A673 (cell line): ENCODE data around the gene TMEM163. TPM values are rescaled to one million over a fixed set of nuclear protein-coding genes. Genes with fewer than 3 reads are reported as not detected.

Experiments used
- BruUV-seq: library from RNA; stranded (reverse); fragments of 400-500 nt; replicated peaks from 2 replicates; lab custom pipeline; 2021; lab: Mats Ljungman, UMichigan
- CTCF ChIA-PET: fragments of 300-600 bp; sonication (Branson Sonifier 250); formaldehyde crosslinking; loops from one replicate; lab custom pipeline; 2022; ENCODE audit warnings: antibody characterized with exemption; lab: Charles Lee
- POLR2A ChIA-PET: fragments of 300-600 bp; sonication (Branson Sonifier 250); formaldehyde crosslinking; loops from one replicate; lab custom pipeline; 2022; ENCODE audit warnings: antibody characterized with exemption; ENCODE audit not compliant: low non-redundant PET; lab: Charles Lee
- DNase-seq: peaks from one replicate; pipeline ENCODE4 v3.0.0-alpha.2; 2015; ENCODE audit warnings: low spot score
- H3K27ac ChIP-seq: fragments of 200-600 bp; sonication (generic); 2 replicates; pipeline ENCODE4 v1.5.1; 2016; ENCODE audit warnings: mixed run types, low read depth, mild to moderate bottlenecking, mixed read lengths, antibody characterized with exemption, low read length; ENCODE audit not compliant: poor library complexity, severe bottlenecking
- H3K27me3 ChIP-seq: fragments of 200-600 bp; sonication (generic); replicated peaks from 2 replicates; pipeline ENCODE4 v1.6.1; 2017; ENCODE audit warnings: mixed run types, low read depth, mild to moderate bottlenecking, mixed read lengths, antibody characterized with exemption, low read length; ENCODE audit not compliant: insufficient read depth, poor library complexity
- H3K36me3 ChIP-seq: fragments of 200-600 bp; sonication (generic); 2 replicates; pipeline ENCODE4 v1.6.1; 2016; ENCODE audit warnings: mixed run types, mild to moderate bottlenecking, mixed read lengths, antibody characterized with exemption, low read length; ENCODE audit not compliant: insufficient read depth, poor library complexity, severe bottlenecking
- H3K4me1 ChIP-seq: fragments of 200-600 bp; sonication (generic); 2 replicates; pipeline ENCODE4 v1.6.1; 2017; ENCODE audit warnings: mixed run types, mild to moderate bottlenecking, mixed read lengths, antibody characterized with exemption, low read length; ENCODE audit not compliant: insufficient read depth, poor library complexity, severe bottlenecking
- H3K4me3 ChIP-seq: fragments of 200-600 bp; sonication (generic); 2 replicates; pipeline ENCODE4 v1.5.1; 2016; ENCODE audit warnings: low read depth, mixed run types, mild to moderate bottlenecking, mixed read lengths, low read length; ENCODE audit not compliant: poor library complexity, severe bottlenecking
- H3K9me3 ChIP-seq: fragments of 200-600 bp; sonication (generic); 2 replicates; pipeline ENCODE4 v1.6.1; 2016; ENCODE audit warnings: mixed run types, low read depth, mild to moderate bottlenecking, mixed read lengths, antibody characterized with exemption, low read length; ENCODE audit not compliant: poor library complexity, severe bottlenecking
- EZH2 ChIP-seq: fragments of 200-600 bp; sonication (generic); IDR thresholded peaks from 2 replicates; pipeline ENCODE4 v1.6.1; 2017; ENCODE audit warnings: borderline replicate concordance, low read depth, mild to moderate bottlenecking, mixed read lengths, antibody characterized with exemption, low read length; ENCODE audit not compliant: poor library complexity, severe bottlenecking
- intact Hi-C: fragments of 100-400 bp; cut with micrococcal nuclease; formaldehyde crosslinking; loops from one replicate; pipeline ENCODE4 v1.10.0; 2022; ENCODE audit not compliant: unreplicated experiment
- total RNA-seq: library from RNA; stranded (reverse); gene quantifications from 2 replicates; pipeline ENCODE4 v1.2.3, GENCODE V29; 2021
- TF ChIP-seq, protein P1 (sequence below): fragments of 300-800, 200-600 bp; sonication (generic); conservative IDR thresholded peaks from 2 replicates; pipeline ENCODE4 v1.5.1; 2017; ENCODE audit warnings: low read depth, mild to moderate bottlenecking, antibody characterized with exemption, low read length, moderate library complexity, mixed read lengths

Gene TMEM163
- total RNA-seq, 1 experiment from 2014 or later, result not detected

DNA sequence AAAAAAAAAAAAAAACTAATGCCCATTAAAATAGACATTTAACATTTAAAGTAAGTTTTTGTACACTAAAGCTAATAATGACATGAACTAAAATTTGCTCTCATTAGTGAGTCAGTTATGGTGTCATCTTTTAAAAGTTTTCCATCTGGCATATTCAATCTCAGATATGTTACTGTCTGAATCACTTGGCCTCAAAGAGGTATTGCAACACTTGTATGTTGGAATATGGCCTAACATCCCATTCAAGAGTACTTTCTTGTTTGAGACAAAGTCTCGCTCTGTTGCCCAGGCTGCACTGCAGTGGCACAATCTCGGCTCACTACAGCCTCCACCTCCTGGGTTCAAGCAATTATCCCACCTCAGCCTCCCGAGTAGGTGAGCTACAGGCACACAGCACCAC is 169.7 kb downstream of the TMEM163 start:
- intact Hi-C loops, result no loop called here
- no peak overlapping the region for H3K27ac ChIP-seq
- H3K36me3 ChIP-seq, result no peaks in the 10 kb centered on the region
- H3K4me1 ChIP-seq, result no peaks in the 10 kb centered on the region
- H3K4me3 ChIP-seq, result no peak overlapping the region
- ChIA-PET POLR2A (no interaction called here), CTCF (no interaction called here)
- H3K9me3 ChIP-seq, result no peaks in the 10 kb centered on the region
- H3K27me3 ChIP-seq, result no peaks in the 10 kb centered on the region
- DNase-seq, result no peak
- TF ChIP-seq, protein P1, sequence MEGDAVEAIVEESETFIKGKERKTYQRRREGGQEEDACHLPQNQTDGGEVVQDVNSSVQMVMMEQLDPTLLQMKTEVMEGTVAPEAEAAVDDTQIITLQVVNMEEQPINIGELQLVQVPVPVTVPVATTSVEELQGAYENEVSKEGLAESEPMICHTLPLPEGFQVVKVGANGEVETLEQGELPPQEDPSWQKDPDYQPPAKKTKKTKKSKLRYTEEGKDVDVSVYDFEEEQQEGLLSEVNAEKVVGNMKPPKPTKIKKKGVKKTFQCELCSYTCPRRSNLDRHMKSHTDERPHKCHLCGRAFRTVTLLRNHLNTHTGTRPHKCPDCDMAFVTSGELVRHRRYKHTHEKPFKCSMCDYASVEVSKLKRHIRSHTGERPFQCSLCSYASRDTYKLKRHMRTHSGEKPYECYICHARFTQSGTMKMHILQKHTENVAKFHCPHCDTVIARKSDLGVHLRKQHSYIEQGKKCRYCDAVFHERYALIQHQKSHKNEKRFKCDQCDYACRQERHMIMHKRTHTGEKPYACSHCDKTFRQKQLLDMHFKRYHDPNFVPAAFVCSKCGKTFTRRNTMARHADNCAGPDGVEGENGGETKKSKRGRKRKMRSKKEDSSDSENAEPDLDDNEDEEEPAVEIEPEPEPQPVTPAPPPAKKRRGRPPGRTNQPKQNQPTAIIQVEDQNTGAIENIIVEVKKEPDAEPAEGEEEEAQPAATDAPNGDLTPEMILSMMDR, result no peak
- TF ChIP-seq EZH2, result no peak
- no TSS peak for BruUV-seq

DNA sequence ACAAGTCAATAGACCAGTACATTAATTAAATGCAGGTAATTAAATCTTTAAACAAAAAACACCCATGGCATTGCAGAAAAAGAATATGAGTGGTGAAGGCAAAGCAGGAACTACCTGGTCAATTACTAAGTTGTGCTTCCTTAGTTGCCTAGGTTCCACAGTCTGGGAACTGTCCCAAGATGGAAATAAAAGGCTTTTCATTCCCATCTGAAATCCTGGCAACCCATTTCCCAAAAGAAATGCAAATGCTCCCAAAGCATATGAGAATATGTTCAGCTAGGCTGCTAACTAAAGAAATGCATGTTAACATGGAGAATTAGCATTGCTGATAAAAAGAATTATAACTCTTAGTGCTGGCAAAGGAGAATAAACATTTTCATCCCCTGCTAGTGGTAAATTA is 177.8 kb downstream of the TMEM163 start:
- ChIA-PET CTCF (no interaction called here), POLR2A (no interaction called here)
- intact Hi-C loops, result no loop called here
- H3K27ac ChIP-seq, result no peak overlapping the region
- DNase-seq, result no peak
- no peaks in the 10 kb centered on the region for H3K36me3 ChIP-seq
- no peaks in the 10 kb centered on the region for H3K9me3 ChIP-seq
- H3K27me3 ChIP-seq, result no peaks in the 10 kb centered on the region
- H3K4me3 ChIP-seq, result no peak overlapping the region
- no peaks in the 10 kb centered on the region for H3K4me1 ChIP-seq
- BruUV-seq, result no TSS peak
- TF ChIP-seq, protein P1, result no peak
- TF ChIP-seq EZH2, result no peak

DNA sequence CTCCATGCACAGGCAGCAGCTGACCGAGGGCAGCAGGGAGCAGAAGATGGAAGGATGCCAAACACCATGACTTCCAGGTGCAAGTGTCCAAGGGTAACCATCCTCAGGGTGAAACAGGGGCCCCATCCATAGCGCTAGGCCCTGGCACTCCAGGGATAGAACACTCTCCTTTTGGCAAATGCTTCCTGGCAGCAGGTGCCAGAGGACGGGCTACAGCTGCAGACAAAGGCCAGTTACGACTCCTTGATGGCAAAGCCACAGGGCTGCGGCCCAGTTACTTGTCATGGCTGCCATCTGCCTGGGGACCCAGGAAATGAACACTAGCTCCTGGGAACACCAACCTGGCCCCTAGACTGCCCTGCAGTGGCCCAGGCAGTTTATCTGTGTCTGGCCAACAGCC is 178.8 kb downstream of the TMEM163 start:
- H3K36me3 ChIP-seq, result no peaks in the 10 kb centered on the region
- no peaks in the 10 kb centered on the region for H3K9me3 ChIP-seq
- no peaks in the 10 kb centered on the region for H3K4me1 ChIP-seq
- no peak overlapping the region for H3K27ac ChIP-seq
- no peak for DNase-seq
- no peaks in the 10 kb centered on the region for H3K27me3 ChIP-seq
- no TSS peak for BruUV-seq
- no peak for TF ChIP-seq EZH2
- POLR2A ChIA-PET, result no interaction called here
- no peak overlapping the region for H3K4me3 ChIP-seq
- intact Hi-C loops, result no loop called here
- CTCF ChIA-PET, result no interaction called here

DNA sequence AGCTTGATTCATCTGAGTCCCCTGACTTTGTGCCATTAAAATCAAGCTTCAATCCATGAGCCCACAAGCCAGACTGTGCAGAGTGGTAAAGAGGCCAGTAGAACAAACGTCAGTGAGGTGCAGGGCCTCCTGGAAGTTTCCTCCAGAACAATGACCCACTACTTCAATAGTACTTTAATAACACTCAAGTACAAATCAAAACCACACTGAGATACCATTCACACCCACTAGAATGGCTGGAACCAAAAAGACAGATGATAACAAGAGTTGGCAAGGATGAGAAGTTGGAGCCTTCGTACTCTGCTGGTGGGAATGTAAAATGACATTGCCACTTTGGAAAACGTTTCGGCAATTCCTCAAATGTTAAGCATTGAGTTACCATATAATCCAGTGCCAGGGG is 181.1 kb downstream of the TMEM163 start:
- ChIA-PET CTCF (no interaction called here), POLR2A (no interaction called here)
- Histone ChIP-seq H3K9me3 (no peaks in the 10 kb centered on the region), H3K27me3 (no peaks in the 10 kb centered on the region), H3K4me1 (no peaks in the 10 kb centered on the region), H3K36me3 (no peaks in the 10 kb centered on the region), H3K4me3 (no peak overlapping the region), H3K27ac (no peak overlapping the region)
- no TSS peak for BruUV-seq
- intact Hi-C loops, result no loop called here
- DNase-seq, result no peak
- TF ChIP-seq, protein P1, result no peak
- TF ChIP-seq EZH2, result no peak
